Astrocyte (in vitro differentiated cells and primary cell): ENCODE results near the gene ABCC1.

Source experiments
- EZH2 ChIP-seq: IDR thresholded peaks from 2 replicates; pipeline ENCODE4 v1.6.1; 2012; ENCODE audit warnings: mild to moderate bottlenecking, low read length, inconsistent platforms; ENCODE audit not compliant: insufficient read depth
- TF ChIP-seq, protein P1 (sequence below): IDR thresholded peaks from 2 replicates; pipeline ENCODE4 v1.5.1; 2011; ENCODE audit warnings: low read depth, mild to moderate bottlenecking, inconsistent platforms, low read length, moderate library complexity; ENCODE audit not compliant: insufficient read depth

DNA sequence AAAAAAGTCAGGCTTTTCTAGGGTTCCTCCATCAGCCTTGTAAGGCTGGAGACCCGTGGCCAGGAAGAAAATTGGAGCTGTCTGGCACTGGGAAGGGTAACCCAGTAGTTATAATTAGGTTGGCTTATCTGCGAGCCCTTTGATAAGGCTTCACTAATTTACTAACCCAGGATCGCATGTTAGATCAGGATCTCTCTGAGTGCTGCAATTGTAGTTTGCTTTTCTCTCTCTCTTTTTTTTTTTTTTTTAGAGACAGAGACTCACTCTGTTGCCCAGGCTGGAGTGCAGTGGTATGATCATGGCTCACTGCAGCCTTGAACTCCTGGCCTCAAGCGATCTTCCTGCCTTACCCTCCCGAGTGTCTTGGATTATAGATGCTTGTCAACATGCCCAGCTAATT lies 17.0 kb downstream of the ABCC1 start:
- TF ChIP-seq, protein P1, sequence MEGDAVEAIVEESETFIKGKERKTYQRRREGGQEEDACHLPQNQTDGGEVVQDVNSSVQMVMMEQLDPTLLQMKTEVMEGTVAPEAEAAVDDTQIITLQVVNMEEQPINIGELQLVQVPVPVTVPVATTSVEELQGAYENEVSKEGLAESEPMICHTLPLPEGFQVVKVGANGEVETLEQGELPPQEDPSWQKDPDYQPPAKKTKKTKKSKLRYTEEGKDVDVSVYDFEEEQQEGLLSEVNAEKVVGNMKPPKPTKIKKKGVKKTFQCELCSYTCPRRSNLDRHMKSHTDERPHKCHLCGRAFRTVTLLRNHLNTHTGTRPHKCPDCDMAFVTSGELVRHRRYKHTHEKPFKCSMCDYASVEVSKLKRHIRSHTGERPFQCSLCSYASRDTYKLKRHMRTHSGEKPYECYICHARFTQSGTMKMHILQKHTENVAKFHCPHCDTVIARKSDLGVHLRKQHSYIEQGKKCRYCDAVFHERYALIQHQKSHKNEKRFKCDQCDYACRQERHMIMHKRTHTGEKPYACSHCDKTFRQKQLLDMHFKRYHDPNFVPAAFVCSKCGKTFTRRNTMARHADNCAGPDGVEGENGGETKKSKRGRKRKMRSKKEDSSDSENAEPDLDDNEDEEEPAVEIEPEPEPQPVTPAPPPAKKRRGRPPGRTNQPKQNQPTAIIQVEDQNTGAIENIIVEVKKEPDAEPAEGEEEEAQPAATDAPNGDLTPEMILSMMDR: no peak
- no peak for TF ChIP-seq EZH2
